TTC549 (cell line): ENCODE measurements around the gene PKLR.
"Not testable (repeated sequence)": the region's sequence is repeated elsewhere in the genome, so short reads cannot be mapped to it uniquely, and the experiment has no call there.

Experiments used
- FAIRE-seq: peaks from 2 replicates; lab custom pipeline; 2012; peaks lifted over from hg19 to GRCh38; lab: Jason Lieb, UNC

The PKLR gene

GRCh38 chr1:155254714-155255242 lies 46.5 kb downstream of the PKLR start:
- FAIRE-seq, result no peak

GRCh38 chr1:155254228-155254713 lies 47.0 kb downstream of the PKLR start:
- FAIRE-seq, result no peak

- FAIRE-seq, result no peak
Observed at GRCh38 chr1:155253797-155254196, 47.4 kb downstream of the PKLR start.

GRCh38 chr1:155253208-155253607 lies 48.0 kb downstream of the PKLR start:
- FAIRE-seq, result no peak

- FAIRE-seq, result no peak
Observed at GRCh38 chr1:155251566-155251965, 49.7 kb downstream of the PKLR start.

- peak; percentile 81 for FAIRE-seq
Observed at GRCh38 chr1:155250633-155251449, 50.4 kb downstream of the PKLR start.

- FAIRE-seq, result no peak
Observed at GRCh38 chr1:155250246-155250632, 51.0 kb downstream of the PKLR start.

GRCh38 chr1:155247667-155248553 lies 53.3 kb downstream of the PKLR start:
- no peak for FAIRE-seq

GRCh38 chr1:155246796-155247195 lies 54.4 kb downstream of the PKLR start:
- FAIRE-seq, result not testable (repeated sequence)

- no peak for FAIRE-seq
Observed at GRCh38 chr1:155245163-155245524, 56.1 kb downstream of the PKLR start.

GRCh38 chr1:155244368-155245162 lies 56.7 kb downstream of the PKLR start:
- peak; percentile 96 for FAIRE-seq

- no peak for FAIRE-seq
Observed at GRCh38 chr1:155242805-155243358, 58.4 kb downstream of the PKLR start.

GRCh38 chr1:155241841-155242264 lies 59.4 kb downstream of the PKLR start:
- FAIRE-seq, result no peak

GRCh38 chr1:155241069-155241679 lies 60.1 kb downstream of the PKLR start:
- peak; percentile 69 for FAIRE-seq
